Measurements from ENCODE around the gene TTC39B.

- TF ChIP-seq EZH2 (IDR thresholded peaks at IDR 0.05; ENCODE audit: insufficient read depth, low read length), result no peak
- TF ChIP-seq CTCF (IDR thresholded peaks at IDR 0.05; ENCODE audit: insufficient read depth, low read depth, low read length), result no peak
These were observed 26.4 kb upstream of the TTC39B start for GRCh38 chr9:15333376-15333881.
